IMR-90 (cell line): Measurements from ENCODE around the gene AOPEP. TPM values are rescaled to one million over a fixed set of nuclear protein-coding genes. Genes with fewer than 3 reads are reported as not detected.

Source experiments
- ATAC-seq: fragments of 200-7000 bp; cut with Tn5 transposase; 2 replicates; pipeline ENCODE4 v1.9.1; 2020; ENCODE audit warnings: low read depth, mild to moderate bottlenecking, moderate library complexity
- BruUV-seq: library from RNA; stranded (reverse); fragments of 400-500 nt; replicated peaks from 2 replicates; lab custom pipeline; 2021; lab: Mats Ljungman, UMichigan
- CTCF ChIA-PET: fragments of 300-600 bp; formaldehyde crosslinking; extraction: SDS; loops from one replicate; lab custom pipeline; 2021; ENCODE audit warnings: antibody characterized with exemption; lab: Yijun Ruan, JAX
- POLR2A ChIA-PET: fragments of 300-600 bp; sonication (Branson Sonifier 250); formaldehyde crosslinking; loops from one replicate; lab custom pipeline; 2022; ENCODE audit warnings: antibody characterized with exemption; ENCODE audit not compliant: unreplicated experiment; lab: Charles Lee
- DNase-seq: peaks from one replicate; pipeline ENCODE4 v3.0.0; 2013
- H2AFZ ChIP-seq: replicated peaks from 2 replicates; pipeline ENCODE3; 2013; ENCODE audit warnings: low read length, mild to moderate bottlenecking; ENCODE audit not compliant: poor library complexity
- H2AK5ac ChIP-seq: 2 replicates; pipeline ENCODE4 v1.6.1; 2013; ENCODE audit warnings: low read depth, low read length, inconsistent platforms
- H2AK9ac ChIP-seq: replicated peaks from 2 replicates; pipeline ENCODE3; 2013; ENCODE audit warnings: mild to moderate bottlenecking, low read depth, low read length, moderate library complexity; ENCODE audit not compliant: poor library complexity
- H2BK120ac ChIP-seq: 2 replicates; pipeline ENCODE4 v1.6.1; 2013; ENCODE audit warnings: low read depth, low read length, inconsistent platforms
- H2BK15ac ChIP-seq: 3 replicates; pipeline ENCODE4 v1.6.1; 2013; ENCODE audit warnings: low read depth, low read length, inconsistent platforms
- H2BK20ac ChIP-seq: 2 replicates; pipeline ENCODE4 v1.6.1; 2013; ENCODE audit warnings: low read depth, mild to moderate bottlenecking, inconsistent platforms, low read length, moderate library complexity
- H2BK5ac ChIP-seq: 2 replicates; pipeline ENCODE4 v1.6.1; 2013; ENCODE audit warnings: mild to moderate bottlenecking, low read depth, low read length, inconsistent platforms; ENCODE audit not compliant: poor library complexity, severe bottlenecking
- H3K14ac ChIP-seq: replicated peaks from 2 replicates; pipeline ENCODE4 v1.6.1; 2013; ENCODE audit warnings: low read depth, low read length, inconsistent platforms
- H3K18ac ChIP-seq: 2 replicates; pipeline ENCODE4 v1.6.1; 2013; ENCODE audit warnings: low read depth, low read length, control low read depth
- H3K23ac ChIP-seq: 2 replicates; pipeline ENCODE4 v1.6.1; 2013; ENCODE audit warnings: low read depth, low read length, inconsistent platforms
- H3K27ac ChIP-seq: 2 replicates; pipeline ENCODE4 v1.5.1; 2013; ENCODE audit warnings: mild to moderate bottlenecking, control low read depth, low read length; ENCODE audit not compliant: insufficient read depth
- H3K27me3 ChIP-seq: 2 replicates; pipeline ENCODE4 v1.6.1; 2013; ENCODE audit warnings: low read length; ENCODE audit not compliant: control insufficient read depth, insufficient read depth
- H3K36me3 ChIP-seq: 2 replicates; pipeline ENCODE4 v1.6.1; 2013; ENCODE audit warnings: low read length, mixed read lengths; ENCODE audit not compliant: control insufficient read depth, insufficient read depth
- H3K4ac ChIP-seq: 2 replicates; pipeline ENCODE4 v1.6.1; 2013; ENCODE audit warnings: low read depth, low read length, inconsistent platforms
- H3K4me1 ChIP-seq: 2 replicates; pipeline ENCODE4 v1.6.1; 2013; ENCODE audit warnings: low read length, mixed read lengths; ENCODE audit not compliant: control insufficient read depth, insufficient read depth
- H3K4me2 ChIP-seq: 2 replicates; pipeline ENCODE4 v1.6.1; 2013; ENCODE audit warnings: low read depth, mild to moderate bottlenecking, control low read depth, low read length, moderate library complexity
- H3K4me3 ChIP-seq: 2 replicates; pipeline ENCODE4 v1.5.1; 2013; ENCODE audit warnings: low read depth, mild to moderate bottlenecking, control low read depth, low read length, moderate library complexity; ENCODE audit not compliant: insufficient read depth
- H3K56ac ChIP-seq: 2 replicates; pipeline ENCODE4 v1.6.1; 2013; ENCODE audit warnings: low read length, inconsistent platforms; ENCODE audit not compliant: insufficient read depth; ENCODE audit errors: extremely low read depth
- H3K79me1 ChIP-seq, 2 experiments: 2 replicates each; pipeline ENCODE4 v1.6.1; 2013; ENCODE audit warnings: low read length in 2 of 2, inconsistent platforms in 1 of 2, low read depth in 1 of 2
- H3K9ac ChIP-seq: 2 replicates; pipeline ENCODE4 v1.6.1; 2013; ENCODE audit warnings: low read depth, low read length, control low read depth
- H3K9me1 ChIP-seq: 2 replicates; pipeline ENCODE4 v1.6.1; 2013; ENCODE audit warnings: low read length, inconsistent platforms; ENCODE audit not compliant: insufficient read depth
- H3K9me3 ChIP-seq: 2 replicates; pipeline ENCODE4 v1.6.1; 2013; ENCODE audit warnings: low read length; ENCODE audit not compliant: control insufficient read depth, insufficient read depth
- H4K20me1 ChIP-seq: 2 replicates; pipeline ENCODE4 v1.6.1; 2013; ENCODE audit warnings: low read length, inconsistent platforms; ENCODE audit not compliant: insufficient read depth
- H4K5ac ChIP-seq: 2 replicates; pipeline ENCODE4 v1.6.1; 2013; ENCODE audit warnings: mild to moderate bottlenecking, low read depth, low read length, control low read depth
- H4K8ac ChIP-seq, 2 experiments: 2 replicates each; pipeline ENCODE4 v1.6.1; 2013; ENCODE audit warnings: low read depth in 2 of 2, low read length in 2 of 2, control low read depth in 1 of 2, inconsistent platforms in 1 of 2
- H4K91ac ChIP-seq: 2 replicates; pipeline ENCODE4 v1.6.1; 2013; ENCODE audit warnings: low read depth, low read length, inconsistent platforms; ENCODE audit not compliant: insufficient read depth
- BHLHE40 ChIP-seq: fragments of 150-350 bp; IDR thresholded peaks from 2 replicates; pipeline ENCODE4 v1.6.1; 2016; ENCODE audit warnings: mild to moderate bottlenecking, low read depth, low read length
- CEBPB ChIP-seq: IDR thresholded peaks from 2 replicates; pipeline ENCODE4 v1.6.1; 2012; ENCODE audit warnings: low read depth, low read length, improper control_type of control experiment
- CHD1 ChIP-seq: IDR thresholded peaks from 2 replicates; pipeline ENCODE4 v1.6.1; 2012; ENCODE audit warnings: low read depth, low read length, improper control_type of control experiment
- FOS ChIP-seq: fragments of 150-350 bp; IDR thresholded peaks from 2 replicates; pipeline ENCODE4 v1.6.1; 2016; ENCODE audit warnings: low read depth, low read length
- MAZ ChIP-seq: IDR thresholded peaks from 2 replicates; pipeline ENCODE4 v1.6.1; 2012; ENCODE audit warnings: low read depth, mild to moderate bottlenecking, low read length, improper control_type of control experiment, moderate library complexity, borderline replicate concordance
- NFE2L2 ChIP-seq: fragments of 150-350 bp; IDR thresholded peaks from 2 replicates; pipeline ENCODE4 v1.6.1; 2016; ENCODE audit warnings: low read depth, mild to moderate bottlenecking, low read length
- POLR2A ChIP-seq: IDR thresholded peaks from 2 replicates; pipeline ENCODE4 v1.6.1; 2012; ENCODE audit warnings: mild to moderate bottlenecking, low read depth, low read length
- RAD21 ChIP-seq: IDR thresholded peaks from 2 replicates; pipeline ENCODE4 v1.6.1; 2012; ENCODE audit warnings: low read length, improper control_type of control experiment
- RCOR1 ChIP-seq: IDR thresholded peaks from 2 replicates; pipeline ENCODE4 v1.6.1; 2012; ENCODE audit warnings: mild to moderate bottlenecking, low read length, improper control_type of control experiment; ENCODE audit not compliant: insufficient replicate concordance
- RFX5 ChIP-seq: IDR thresholded peaks from 2 replicates; pipeline ENCODE4 v1.8.0; 2012; ENCODE audit warnings: low read depth, mild to moderate bottlenecking, low read length, moderate library complexity
- WGBS, 2 experiments: methylation state at CpG; one replicate each; pipeline versions ENCODE4 v1.1.5 to v1.1.7; 2013; ENCODE audit warnings: missing lambda C conversion rate in 2 of 2; ENCODE audit not compliant: insufficient read length in 1 of 2; ENCODE audit errors: extremely low coverage in 2 of 2; 5-methylcytosine and 5-hydroxymethylcytosine counted together
- dilution Hi-C: fragments of 300-500 bp; cut with HindIII; formaldehyde crosslinking; loops from one replicate; pipeline ENCODE4 v1.14.3; 2018; ENCODE audit warnings: low sequenced_read_pairs; ENCODE audit not compliant: unreplicated experiment
- in situ Hi-C: fragments of 300-500 bp; cut with MboI; formaldehyde crosslinking; loops from 3 replicates; pipeline ENCODE4 v1.14.3; 2019; ENCODE audit warnings: low sequenced_read_pairs, inconsistent platforms, mixed read lengths
- intact Hi-C: fragments of 100-400 bp; cut with micrococcal nuclease; formaldehyde crosslinking; loops from 2 replicates; pipeline ENCODE4 v1.10.0; 2022
- polyA plus RNA-seq, 3 experiments: library from polyadenylated mRNA; depleted of rRNA; stranded (reverse); fragments of >200 nt; gene quantifications; 2 replicates each; pipeline ENCODE4 v1.2.3, GENCODE V29; 2012; ENCODE audit warnings: low replicate concordance in 1 of 3
- total RNA-seq: library from RNA; depleted of rRNA; stranded (reverse); fragments of >200 nt; gene quantifications from 2 replicates; pipeline ENCODE4 v1.2.3, GENCODE V29; 2012

Gene AOPEP
- total and polyA plus RNA-seq, 2 of the 4 experiments (the other 2 are of a cell fraction), result 34.9 to 38.7 TPM

- Histone ChIP-seq H2BK15ac (peak overlapping the region; percentile 79; the same call in 1 of the 3 replicates), H3K9me3 (no peaks in the 10 kb centered on the region), H3K27ac (no peak overlapping the region), H2AK9ac (no peak overlapping the region), H4K20me1 (no peaks in the 10 kb centered on the region), H3K56ac (no peak overlapping the region), H2BK5ac (no peak overlapping the region), H3K36me3 (no peaks in the 10 kb centered on the region), H3K79me1 (no peaks in the 10 kb centered on the region), H3K9me1 (no peaks in the 10 kb centered on the region), H2BK20ac (peak overlapping the region; percentile 18; the same call in 1 of the 2 replicates), H4K5ac (no peak overlapping the region; the same call in 1 of the 2 replicates), H3K18ac (no peak overlapping the region), H3K27me3 (no peaks in the 10 kb centered on the region; the same call in 1 of the 2 replicates), H3K4ac (0 out of 2 replicates have a peak overlapping the region, but pooled peaks have one; percentile 26), H3K9ac (no peak overlapping the region), H3K4me1 (peaks cover 1% of the 10 kb centered on the region), H4K8ac (peak overlapping the region; percentile 24 to 57; a peak in 1 of 4 replicates), H2BK120ac (no peak overlapping the region; the same call in 1 of the 2 replicates), H4K91ac (no peak overlapping the region), H2AK5ac (no peak overlapping the region; the same call in 1 of the 2 replicates), H2AFZ (no peak overlapping the region), H3K14ac (no peak overlapping the region), H3K23ac (no peak overlapping the region), H3K4me2 (no peak overlapping the region), H3K4me3 (no peak overlapping the region)
- TF ChIP-seq RFX5 (no peak), FOS (no peak), RCOR1 (no peak), RAD21 (no peak), CEBPB (no peak), BHLHE40 (no peak), NFE2L2 (no peak), CHD1 (no peak), MAZ (no peak), POLR2A (no peak)
- ATAC-seq (no peak), DNase-seq (no peak)
- ChIA-PET CTCF (interaction anchor here (0.6 to 3.4 kb wide), 13 partner anchors 17 to 592 kb away, joined by 3 to 47 read pairs (median 4); no protein-coding TSS in a partner anchor), POLR2A (no interaction called here)
- intact Hi-C loops (loop anchor here (1.0 to 5.0 kb wide), 6 partner anchors 102 to 451 kb away; no protein-coding TSS in a partner anchor), dilution Hi-C loops (no loop called here), in situ Hi-C loops (loop anchor here (5.0 to 10.0 kb wide), 2 partner anchors 324 to 447 kb away; no protein-coding TSS in a partner anchor)
- no CpG with 5 or more reads among the region's 2 CpGs for WGBS, 2 experiments
- BruUV-seq, result no TSS peak
These were observed 45.9 kb upstream of the AOPEP start for GRCh38 chr9:94680621-94681020.
